ENCODE data around the gene ASCC2. TPM values are rescaled to one million over a fixed set of nuclear protein-coding genes. Genes with fewer than 3 reads are reported as not detected.
A peak's percentile ranks its signal among the peaks of the same experiment; 100 is the strongest.
"Not testable (repeated sequence)": the region's sequence is repeated elsewhere in the genome, so short reads cannot be mapped to it uniquely, and the experiment has no call there.

ASCC2 gene
- total and polyA plus RNA-seq, 2 experiments from 2014 or later: 33.3 to 51.4 TPM

DNA sequence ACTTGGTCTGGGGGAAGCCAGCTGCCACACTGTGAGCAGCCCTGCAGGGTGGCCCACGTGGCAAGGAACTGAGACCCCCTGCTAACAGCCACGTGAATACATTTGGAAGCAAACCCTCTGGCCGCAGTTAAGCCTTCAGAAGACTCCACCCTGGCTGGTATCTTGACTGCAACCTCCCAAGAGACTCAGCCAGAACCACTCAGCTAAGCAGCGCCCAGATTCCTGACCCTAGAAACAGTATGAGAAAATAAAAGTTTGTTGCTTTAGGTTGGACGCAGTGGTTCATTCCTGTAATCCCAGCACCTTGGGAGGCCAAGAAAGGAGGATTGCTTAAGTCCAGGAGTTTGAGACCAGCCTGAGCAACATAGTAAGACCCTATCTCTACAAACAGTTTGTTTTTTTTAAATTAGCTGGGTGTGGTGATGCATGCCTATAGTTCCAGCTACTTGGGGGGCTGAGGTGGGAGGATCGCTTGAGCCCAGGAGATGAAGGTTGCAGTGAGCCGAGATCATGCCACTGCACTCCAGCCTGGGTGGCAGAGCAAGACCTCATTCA is 79.9 kb downstream of the ASCC2 start:
- no peak overlapping the region for H2AFZ ChIP-seq
- TF ChIP-seq EZH2 (IDR thresholded peaks at IDR 0.05; ENCODE audit: insufficient read depth, poor library complexity, severe bottlenecking): no peak
- no peak for TF ChIP-seq EZH2phosphoT487 (IDR thresholded peaks at IDR 0.05; ENCODE audit: insufficient read depth, low read depth)
- H3K9me2 ChIP-seq (ENCODE audit: insufficient read depth): no peaks in the 10 kb centered on the region
- WGBS, 2 experiments (ENCODE audit: low coverage in 1 of 2, low lambda C conversion rate in 2 of 2, missing lambda C conversion rate in 2 of 2): 49 to 50% methylated on average over 7 of the region's 7 CpGs
- H4K20me1 ChIP-seq (ENCODE audit: insufficient read depth): no peaks in the 10 kb centered on the region
- in situ Hi-C loops (cut with MboI): no loop called here
- H3K9ac ChIP-seq: no peak overlapping the region
- H3K27ac ChIP-seq: no peak overlapping the region
- no peak overlapping the region for H3K4me2 ChIP-seq (ENCODE audit: unreplicated experiment)
- no peaks in the 10 kb centered on the region for H3K4me1 ChIP-seq (ENCODE audit: insufficient read depth)
- H3K9me3 ChIP-seq (ENCODE audit: low read depth): no peaks in the 10 kb centered on the region
- no peaks in the 10 kb centered on the region for H3K79me2 ChIP-seq (ENCODE audit: insufficient read depth)
- no peaks in the 10 kb centered on the region for H3F3A ChIP-seq (ENCODE audit: insufficient read depth)
- H3K36me3 ChIP-seq (ENCODE audit: low read depth): no peaks in the 10 kb centered on the region
- H3K27me3 ChIP-seq (replicated peaks; ENCODE audit: insufficient read depth): no peaks in the 10 kb centered on the region
- no peak for DNase-seq
- no peak overlapping the region for H3K4me3 ChIP-seq

DNA sequence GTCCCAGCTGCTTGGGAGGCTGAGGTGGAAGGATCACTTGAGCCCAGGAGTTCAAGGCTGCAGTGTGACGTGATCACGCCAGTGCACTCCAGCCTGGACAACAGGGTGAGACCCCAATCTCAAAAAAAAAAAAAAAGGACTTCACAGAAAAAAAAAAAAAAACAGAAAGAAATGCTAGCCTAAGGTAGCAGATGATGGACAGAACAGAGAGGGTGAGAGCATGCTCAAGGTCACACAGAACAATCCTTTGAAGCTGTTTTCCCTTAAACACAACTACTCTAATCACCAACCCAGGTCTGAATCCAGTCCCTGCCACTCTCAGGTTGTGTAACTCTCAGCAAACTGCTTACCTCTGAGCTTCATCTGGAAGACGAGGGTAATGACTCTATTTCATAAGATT is 81.0 kb downstream of the ASCC2 start:
- no peak for DNase-seq
- TF ChIP-seq EZH2phosphoT487 (IDR thresholded peaks at IDR 0.05; ENCODE audit: insufficient read depth, low read depth) (no peak), EZH2 (IDR thresholded peaks at IDR 0.05; ENCODE audit: insufficient read depth, poor library complexity, severe bottlenecking) (no peak)
- H3K9me3 ChIP-seq (ENCODE audit: low read depth): no peaks in the 10 kb centered on the region
- no peak overlapping the region for H2AFZ ChIP-seq
- WGBS, 2 experiments (ENCODE audit: low coverage in 1 of 2, low lambda C conversion rate in 2 of 2, missing lambda C conversion rate in 2 of 2): 90 to 98% methylated on average over 3 of the region's 3 CpGs
- H3K79me2 ChIP-seq (ENCODE audit: insufficient read depth): no peaks in the 10 kb centered on the region
- in situ Hi-C loops (cut with MboI): no loop called here
- no peaks in the 10 kb centered on the region for H3K4me1 ChIP-seq (ENCODE audit: insufficient read depth)
- H3K9me2 ChIP-seq (ENCODE audit: insufficient read depth): no peaks in the 10 kb centered on the region
- no peaks in the 10 kb centered on the region for H3K27me3 ChIP-seq (replicated peaks; ENCODE audit: insufficient read depth)
- H3F3A ChIP-seq (ENCODE audit: insufficient read depth): no peaks in the 10 kb centered on the region
- no peaks in the 10 kb centered on the region for H3K36me3 ChIP-seq (ENCODE audit: low read depth)
- no peak overlapping the region for H3K27ac ChIP-seq
- H4K20me1 ChIP-seq (ENCODE audit: insufficient read depth): no peaks in the 10 kb centered on the region
- H3K9ac ChIP-seq: no peak overlapping the region
- H3K4me2 ChIP-seq (ENCODE audit: unreplicated experiment): no peak overlapping the region
- H3K4me3 ChIP-seq: no peak overlapping the region

DNA sequence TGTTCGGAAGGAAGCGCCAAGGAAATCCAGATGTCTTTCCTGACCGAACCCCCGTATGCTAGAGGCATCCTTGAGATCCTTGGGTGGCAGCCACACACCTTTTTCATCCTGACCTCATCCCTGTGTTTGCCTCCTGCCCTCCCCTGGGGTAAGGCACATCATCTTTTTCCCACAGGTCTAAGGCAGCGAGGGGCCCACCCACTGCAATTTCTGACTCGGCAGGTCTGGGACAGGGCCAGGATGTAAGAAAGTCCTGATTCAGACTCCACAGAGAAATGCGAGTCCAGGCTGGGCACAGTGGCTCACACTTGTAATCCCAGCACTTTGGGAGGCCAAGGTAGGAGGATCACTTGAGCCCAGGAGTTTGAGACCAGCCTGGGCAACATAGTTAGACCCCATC is 81.7 kb downstream of the ASCC2 start:
- Histone ChIP-seq H3F3A (ENCODE audit: insufficient read depth) (no peaks in the 10 kb centered on the region), H3K27me3 (replicated peaks; ENCODE audit: insufficient read depth) (no peaks in the 10 kb centered on the region), H3K4me2 (ENCODE audit: unreplicated experiment) (no peak overlapping the region), H3K9me3 (ENCODE audit: low read depth) (no peaks in the 10 kb centered on the region), H2AFZ (no peak overlapping the region), H3K9ac (no peak overlapping the region), H3K4me3 (no peak overlapping the region), H3K27ac (no peak overlapping the region), H3K4me1 (ENCODE audit: insufficient read depth) (no peaks in the 10 kb centered on the region), H3K9me2 (ENCODE audit: insufficient read depth) (no peaks in the 10 kb centered on the region), H3K36me3 (ENCODE audit: low read depth) (no peaks in the 10 kb centered on the region), H4K20me1 (ENCODE audit: insufficient read depth) (no peaks in the 10 kb centered on the region), H3K79me2 (ENCODE audit: insufficient read depth) (no peaks in the 10 kb centered on the region)
- in situ Hi-C loops (cut with MboI): no loop called here
- TF ChIP-seq EZH2 (IDR thresholded peaks at IDR 0.05; ENCODE audit: insufficient read depth, poor library complexity, severe bottlenecking) (no peak), EZH2phosphoT487 (IDR thresholded peaks at IDR 0.05; ENCODE audit: insufficient read depth, low read depth) (no peak)
- peak; percentile 21 for DNase-seq
- WGBS, 2 experiments (ENCODE audit: low coverage in 1 of 2, low lambda C conversion rate in 2 of 2, missing lambda C conversion rate in 2 of 2): 82 to 87% methylated on average over 7 of the region's 7 CpGs

DNA sequence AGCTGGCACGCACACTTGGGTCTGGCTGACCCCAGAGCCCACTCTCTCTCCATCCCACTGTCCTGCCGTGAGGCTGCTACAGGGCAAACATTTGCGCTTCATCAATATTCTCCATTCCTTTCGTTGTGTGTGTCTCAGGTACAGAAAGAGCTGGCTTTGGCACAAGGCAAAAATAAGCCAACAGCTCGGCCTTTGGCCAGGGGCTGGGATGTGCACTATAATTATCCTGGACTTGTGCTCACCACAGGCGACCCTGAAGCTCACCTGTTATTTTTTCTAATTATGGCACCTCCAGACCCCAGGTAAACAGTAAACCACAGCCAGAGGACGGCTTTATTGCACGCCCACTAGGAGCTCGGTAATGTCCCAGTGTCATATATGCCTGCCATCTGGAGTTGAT is 82.2 kb downstream of the ASCC2 start:
- H3K27ac ChIP-seq: no peak overlapping the region
- H3K27me3 ChIP-seq (replicated peaks; ENCODE audit: insufficient read depth): no peaks in the 10 kb centered on the region
- 84 to 89% methylated on average over 9 of the region's 9 CpGs for WGBS, 2 experiments (ENCODE audit: low coverage in 1 of 2, low lambda C conversion rate in 2 of 2, missing lambda C conversion rate in 2 of 2)
- no peak for DNase-seq
- H3K9me3 ChIP-seq (ENCODE audit: low read depth): no peaks in the 10 kb centered on the region
- H3K9me2 ChIP-seq (ENCODE audit: insufficient read depth): no peaks in the 10 kb centered on the region
- H3K36me3 ChIP-seq (ENCODE audit: low read depth): no peaks in the 10 kb centered on the region
- no peaks in the 10 kb centered on the region for H4K20me1 ChIP-seq (ENCODE audit: insufficient read depth)
- H2AFZ ChIP-seq: no peak overlapping the region
- H3K9ac ChIP-seq: no peak overlapping the region
- H3K4me1 ChIP-seq (ENCODE audit: insufficient read depth): no peaks in the 10 kb centered on the region
- H3F3A ChIP-seq (ENCODE audit: insufficient read depth): no peaks in the 10 kb centered on the region
- in situ Hi-C loops (cut with MboI): no loop called here
- H3K79me2 ChIP-seq (ENCODE audit: insufficient read depth): no peaks in the 10 kb centered on the region
- H3K4me2 ChIP-seq (ENCODE audit: unreplicated experiment): no peak overlapping the region
- no peak overlapping the region for H3K4me3 ChIP-seq
- TF ChIP-seq EZH2 (IDR thresholded peaks at IDR 0.05; ENCODE audit: insufficient read depth, poor library complexity, severe bottlenecking) (no peak), EZH2phosphoT487 (IDR thresholded peaks at IDR 0.05; ENCODE audit: insufficient read depth, low read depth) (no peak)

DNA sequence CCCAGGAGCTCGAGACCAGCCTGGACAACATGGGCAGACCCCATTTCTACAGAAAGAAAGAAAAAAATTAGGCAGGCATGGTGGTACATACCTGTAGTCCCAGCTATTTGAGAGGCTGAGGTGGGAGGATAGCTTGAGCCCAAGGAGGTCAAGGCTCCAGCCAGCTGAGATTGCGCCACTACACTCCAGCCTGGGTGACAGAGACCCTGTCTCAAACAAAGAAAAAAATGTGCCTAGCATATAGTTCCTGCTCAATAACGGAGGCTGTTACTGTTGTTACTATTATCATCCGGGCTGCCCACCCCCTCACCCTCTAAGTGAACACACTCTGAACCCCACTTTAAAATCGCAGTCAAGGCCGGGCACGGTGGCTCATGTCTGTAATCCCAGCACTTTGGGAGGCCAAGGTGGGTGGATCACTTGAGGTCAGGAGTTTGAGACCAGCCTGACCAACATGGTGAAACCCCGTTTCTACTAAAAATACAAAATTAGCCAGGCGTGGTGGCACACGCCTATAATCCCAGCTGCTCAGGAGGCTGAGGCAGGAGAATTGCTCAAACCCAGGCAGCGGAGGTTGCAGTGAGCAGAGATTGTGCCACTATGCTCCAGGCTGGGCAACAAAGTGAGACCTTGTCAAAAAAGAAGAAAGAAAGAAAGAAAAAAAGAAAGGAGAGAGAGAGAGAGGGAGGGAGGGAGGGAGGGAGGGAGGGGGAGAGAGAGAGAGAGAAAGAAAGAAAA is 83.2 kb downstream of the ASCC2 start:
- H3F3A ChIP-seq (ENCODE audit: insufficient read depth); H3K27ac ChIP-seq; DNase-seq; H3K27me3 ChIP-seq (replicated peaks; ENCODE audit: insufficient read depth); H3K4me2 ChIP-seq (ENCODE audit: unreplicated experiment); H3K9me2 ChIP-seq (ENCODE audit: insufficient read depth); H3K79me2 ChIP-seq (ENCODE audit: insufficient read depth); H3K4me3 ChIP-seq; H4K20me1 ChIP-seq (ENCODE audit: insufficient read depth); H3K4me1 ChIP-seq (ENCODE audit: insufficient read depth); in situ Hi-C loops (cut with MboI); H3K9ac ChIP-seq; H3K36me3 ChIP-seq (ENCODE audit: low read depth); H3K9me3 ChIP-seq (ENCODE audit: low read depth); H2AFZ ChIP-seq: not testable (repeated sequence)
- 91 to 95% methylated on average over 11 of the region's 11 CpGs for WGBS, 2 experiments (ENCODE audit: low coverage in 1 of 2, low lambda C conversion rate in 2 of 2, missing lambda C conversion rate in 2 of 2)

All from GM23248 (cell line).